Spleen (tissue), 11 donors: Measurements from ENCODE around the gene TCAIM. TPM values are rescaled to one million over a fixed set of nuclear protein-coding genes. Genes with fewer than 3 reads are reported as not detected.

Experiments
- DNase-seq: peaks from one replicate; pipeline ENCODE4 v3.0.0-alpha.2; 2020
- H3K27ac ChIP-seq, 8 donors: fragments of 200-600 bp; sonication (generic) in 7 of 8; 1 replicate in 4 of 8; 2 replicates in 4 of 8; pipeline versions ENCODE4 v1.5.0 to v1.8.0; 2016 to 2021; ENCODE audit warnings: inconsistent platforms in 4 of 8, mild to moderate bottlenecking in 4 of 8, moderate library complexity in 1 of 8
- H3K27me3 ChIP-seq, 7 donors: fragments of 200-600 bp; sonication (generic) in 6 of 7; replicated peaks in 1 of 7; 1 replicate in 4 of 7; 2 replicates in 3 of 7; pipeline versions ENCODE4 v1.5.0 to v1.8.0; 2016 to 2021; ENCODE audit warnings: inconsistent platforms in 3 of 7, mild to moderate bottlenecking in 1 of 7
- H3K36me3 ChIP-seq, 6 donors: fragments of 200-600 bp; sonication (generic) in 5 of 6; 1 replicate in 4 of 6; 2 replicates in 2 of 6; pipeline versions ENCODE4 v1.5.0 to v1.8.0; 2016 to 2021; ENCODE audit warnings: inconsistent platforms in 2 of 6
- H3K4me1 ChIP-seq, 6 donors: fragments of 200-600 bp; sonication (generic) in 5 of 6; 1 replicate in 3 of 6; 2 replicates in 3 of 6; pipeline versions ENCODE4 v1.5.0 to v1.8.0; 2016 to 2021; ENCODE audit warnings: inconsistent platforms in 3 of 6
- H3K4me3 ChIP-seq, 8 donors: fragments of 200-600 bp; sonication (generic) in 7 of 8; 1 replicate in 4 of 8; 2 replicates in 4 of 8; pipeline versions ENCODE4 v1.5.0 to v1.8.0; 2016 to 2021; ENCODE audit warnings: inconsistent platforms in 4 of 8, mild to moderate bottlenecking in 4 of 8, moderate library complexity in 2 of 8
- H3K9me3 ChIP-seq, 8 donors: fragments of 200-600 bp; sonication (generic) in 7 of 8; 1 replicate in 4 of 8; 2 replicates in 4 of 8; pipeline versions ENCODE4 v1.5.0 to v1.8.0; 2016 to 2021; ENCODE audit warnings: inconsistent platforms in 4 of 8
- POLR2A ChIP-seq, 3 donors: fragments of 450-650 bp; IDR thresholded peaks; one replicate each; pipeline ENCODE4 v1.5.1; 2017; ENCODE audit warnings: antibody characterized with exemption in 3 of 3, mild to moderate bottlenecking in 1 of 3
- POLR2AphosphoS5 ChIP-seq, 3 donors: sonication (generic); formaldehyde crosslinking; IDR thresholded peaks; one replicate each; pipeline ENCODE4 v1.5.1; 2017; ENCODE audit warnings: antibody characterized with exemption in 3 of 3
- WGBS, 5 donors: extraction: QIAGEN DNeasy Blood & Tissue Kit in 3 of 5; methylation state at CpG; one replicate each; pipeline versions ENCODE4 v1.1.5 to v1.1.7; 2013 to 2018; 5-methylcytosine and 5-hydroxymethylcytosine counted together
- intact Hi-C: fragments of 100-400 bp; cut with DNase I; formaldehyde crosslinking; loops from one replicate; pipeline ENCODE4 v1.15.0; 2023; ENCODE audit warnings: low total_unique reads
- polyA plus RNA-seq, 3 donors: library from polyadenylated mRNA; stranded (reverse); fragments of 200-250 nt; gene quantifications; one replicate each; pipeline ENCODE4 v1.2.1, GENCODE V29; 2013
- total RNA-seq, 7 donors: library from RNA; depleted of rRNA in 3 of 7; stranded (reverse); fragments of >200 nt in 3 of 7; fragmentation: NEBNext Ultra II Directional in 4 of 7; extraction: Animal tissue kit (Norgen Biotek cat#: 25700) in 4 of 7; gene quantifications; one replicate each; pipeline versions ENCODE4 v1.1.0 to v1.2.1, GENCODE V29; 2016 to 2021
- TF ChIP-seq, protein P1 (sequence below), 11 experiments: fragments of 200-600 bp in 7 of 11; fragments of 450-650 bp in 4 of 11; sonication (generic) in 4 of 11; IDR thresholded peaks in 8 of 11; conservative IDR thresholded peaks in 3 of 11; 1 replicate in 7 of 11; 2 replicates in 4 of 11; pipeline versions ENCODE4 v1.4.0 to v1.8.0; 2016 to 2021; ENCODE audit warnings: antibody characterized with exemption in 11 of 11, inconsistent platforms in 4 of 11, mild to moderate bottlenecking in 1 of 11
- donor health status: healthy with polysubstance abuse.
- donor health status: DM: no; HTN: no; CAD: no; lungs with moderate emphysema.
- donor health status: DM: no; HTN: no; CAD: no.
- donor health status: Bipolar disorder and iron deficiency.
- donor health status: healthy.
- donor health status: DM: no; HTN: no; CAD: no.
- donor health status: DM: yes; HTN: yes; CAD: no.

TCAIM gene
- total and polyA plus RNA-seq, 10 donors, result 7.2 to 31.7 (median 22.9) TPM

- no peak for DNase-seq
- WGBS, 5 donors, result 86 to 94% (median 89%) methylated on average over 6 of the region's 6 CpGs
- no peaks in the 10 kb centered on the region for H3K27me3 ChIP-seq
- intact Hi-C loops, result no loop called here
- no peak overlapping the region for H3K27ac ChIP-seq
- H3K4me1 ChIP-seq, result no peaks in the 10 kb centered on the region
- H3K36me3 ChIP-seq, result peaks cover 0 to 28% (median 0%) of the 10 kb centered on the region in 6 donors
- H3K9me3 ChIP-seq, result no peaks in the 10 kb centered on the region
- TF ChIP-seq POLR2AphosphoS5 (IDR thresholded peaks at IDR 0.05) (no peak), POLR2A (IDR thresholded peaks at IDR 0.05) (no peak)
- H3K4me3 ChIP-seq, result no peak overlapping the region
Observed at GRCh38 chr3:44421280-44421679, 82.7 kb downstream of the TCAIM start.

DNA sequence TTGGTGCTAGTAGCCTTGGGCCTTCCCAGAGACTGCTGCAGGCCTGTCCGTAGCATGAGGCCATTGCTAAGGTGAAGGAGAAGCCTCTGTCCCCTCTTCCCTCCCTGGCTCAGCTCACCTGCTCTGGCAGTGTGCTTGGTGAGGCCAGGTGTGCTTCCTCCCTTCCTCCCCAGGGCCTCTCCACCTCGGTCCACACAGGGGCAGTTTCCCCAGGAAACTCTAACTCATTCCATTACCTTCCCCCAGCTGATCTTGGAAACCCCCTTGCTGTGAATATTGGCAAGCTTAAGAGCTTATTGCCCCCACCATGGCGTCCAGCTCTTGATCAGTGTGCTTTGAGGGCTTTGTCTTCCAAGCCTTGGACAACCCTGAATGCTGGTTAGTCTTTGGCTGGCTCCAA, 86.2 kb downstream of the TCAIM start:
- no peaks in the 10 kb centered on the region for H3K4me1 ChIP-seq
- no peaks in the 10 kb centered on the region for H3K9me3 ChIP-seq
- H3K36me3 ChIP-seq, result peaks cover 0 to 25% (median 0%) of the 10 kb centered on the region in 6 donors
- no peaks in the 10 kb centered on the region for H3K27me3 ChIP-seq
- intact Hi-C loops, result no loop called here
- no peak for DNase-seq
- no peak overlapping the region for H3K27ac ChIP-seq
- H3K4me3 ChIP-seq, result no peak overlapping the region
- WGBS, 5 donors, result 43 to 69% (median 63%) methylated on average over 2 to 3 of the region's 3 CpGs
- no peak for TF ChIP-seq POLR2A (IDR thresholded peaks at IDR 0.05)
- no peak for TF ChIP-seq POLR2AphosphoS5 (IDR thresholded peaks at IDR 0.05)
- TF ChIP-seq, protein P1, sequence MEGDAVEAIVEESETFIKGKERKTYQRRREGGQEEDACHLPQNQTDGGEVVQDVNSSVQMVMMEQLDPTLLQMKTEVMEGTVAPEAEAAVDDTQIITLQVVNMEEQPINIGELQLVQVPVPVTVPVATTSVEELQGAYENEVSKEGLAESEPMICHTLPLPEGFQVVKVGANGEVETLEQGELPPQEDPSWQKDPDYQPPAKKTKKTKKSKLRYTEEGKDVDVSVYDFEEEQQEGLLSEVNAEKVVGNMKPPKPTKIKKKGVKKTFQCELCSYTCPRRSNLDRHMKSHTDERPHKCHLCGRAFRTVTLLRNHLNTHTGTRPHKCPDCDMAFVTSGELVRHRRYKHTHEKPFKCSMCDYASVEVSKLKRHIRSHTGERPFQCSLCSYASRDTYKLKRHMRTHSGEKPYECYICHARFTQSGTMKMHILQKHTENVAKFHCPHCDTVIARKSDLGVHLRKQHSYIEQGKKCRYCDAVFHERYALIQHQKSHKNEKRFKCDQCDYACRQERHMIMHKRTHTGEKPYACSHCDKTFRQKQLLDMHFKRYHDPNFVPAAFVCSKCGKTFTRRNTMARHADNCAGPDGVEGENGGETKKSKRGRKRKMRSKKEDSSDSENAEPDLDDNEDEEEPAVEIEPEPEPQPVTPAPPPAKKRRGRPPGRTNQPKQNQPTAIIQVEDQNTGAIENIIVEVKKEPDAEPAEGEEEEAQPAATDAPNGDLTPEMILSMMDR (IDR thresholded peaks at IDR 0.05 in 8 of 11, conservative IDR thresholded peaks at IDR 0.05 in 3 of 11), result no peak

DNA sequence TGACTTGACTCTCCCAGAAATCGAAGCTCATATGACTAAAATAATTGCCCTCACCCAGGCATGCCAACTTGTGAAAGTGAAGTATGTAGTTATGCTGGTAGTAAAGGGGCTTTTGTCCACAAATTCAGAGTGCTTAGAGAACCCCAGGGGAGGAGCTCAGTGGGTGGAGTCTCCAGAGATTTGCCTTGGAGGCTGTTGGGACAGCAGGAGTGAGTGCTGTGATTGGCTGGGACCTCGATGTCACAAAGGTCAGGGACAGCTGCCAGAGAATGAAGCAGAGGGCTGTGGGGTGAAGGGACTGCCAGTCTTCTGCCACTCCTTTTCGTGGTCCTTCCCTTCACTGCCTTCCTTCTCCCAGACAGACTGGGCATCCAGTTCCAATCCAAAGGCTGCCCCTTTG, 89.1 kb downstream of the TCAIM start:
- Histone ChIP-seq H3K9me3 (no peaks in the 10 kb centered on the region), H3K27me3 (no peaks in the 10 kb centered on the region), H3K4me1 (no peaks in the 10 kb centered on the region), H3K36me3 (peaks cover 0 to 8% (median 0%) of the 10 kb centered on the region in 6 donors), H3K4me3 (no peak overlapping the region), H3K27ac (no peak overlapping the region)
- no peak for DNase-seq
- WGBS, 5 donors, result 78 to 89% (median 86%) methylated on average over 3 of the region's 3 CpGs
- TF ChIP-seq, protein P1 (IDR thresholded peaks at IDR 0.05 in 8 of 11, conservative IDR thresholded peaks at IDR 0.05 in 3 of 11), result no peak
- TF ChIP-seq POLR2A (IDR thresholded peaks at IDR 0.05), result no peak
- no peak for TF ChIP-seq POLR2AphosphoS5 (IDR thresholded peaks at IDR 0.05)
- intact Hi-C loops, result no loop called here

DNA sequence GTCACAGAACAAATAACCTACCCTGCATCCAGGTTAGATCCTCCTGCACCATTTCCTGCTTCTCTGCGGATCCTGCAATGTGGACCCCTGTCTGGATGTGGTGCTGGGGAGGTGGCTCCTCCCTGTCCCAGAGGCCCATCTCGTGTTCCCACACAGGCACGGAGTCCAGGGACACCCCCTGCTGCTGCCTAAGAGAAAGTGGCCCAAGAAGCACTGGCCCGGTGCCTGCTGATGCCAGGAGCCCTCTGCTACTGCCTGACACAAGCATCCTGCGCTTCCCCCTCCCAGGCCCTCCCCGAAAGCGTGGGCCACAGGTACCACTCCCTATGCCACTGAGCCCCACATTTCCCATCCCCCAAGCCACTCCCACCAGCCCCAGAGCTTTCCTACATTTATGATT, 90.3 kb downstream of the TCAIM start:
- TF ChIP-seq POLR2AphosphoS5 (IDR thresholded peaks at IDR 0.05) (peak in 1 of 3 donors; percentile 28), POLR2A (IDR thresholded peaks at IDR 0.05) (no peak)
- Histone ChIP-seq H3K36me3 (peaks cover 0 to 14% (median 0%) of the 10 kb centered on the region in 6 donors), H3K27me3 (no peaks in the 10 kb centered on the region), H3K27ac (no peak overlapping the region), H3K4me3 (no peak overlapping the region), H3K4me1 (no peaks in the 10 kb centered on the region), H3K9me3 (no peaks in the 10 kb centered on the region)
- DNase-seq, result no peak
- intact Hi-C loops, result no loop called here
- WGBS, 5 donors, result 78 to 86% (median 83%) methylated on average over 7 of the region's 7 CpGs

DNA sequence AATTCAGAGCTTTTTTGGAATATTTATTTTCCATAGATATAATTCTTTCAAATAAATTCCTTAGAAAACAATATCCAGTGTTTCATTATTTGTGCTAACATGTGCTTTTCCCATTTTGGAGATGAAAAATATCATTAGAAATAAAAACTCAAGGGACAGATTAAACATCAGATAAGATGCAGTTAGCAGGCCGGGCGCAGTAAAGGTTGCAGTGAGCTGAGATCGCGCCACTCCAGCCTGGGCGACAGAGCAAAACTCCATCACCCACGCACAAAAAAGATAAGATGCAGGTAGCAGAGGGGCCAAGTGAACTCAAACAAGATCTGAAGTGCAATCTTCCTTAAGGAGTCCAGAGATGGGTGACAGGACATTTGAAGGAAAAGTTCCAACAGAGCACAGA, 90.9 kb downstream of the TCAIM start:
- H3K36me3 ChIP-seq, result peaks cover 0 to 15% (median 0%) of the 10 kb centered on the region in 6 donors

More for the DNA sequence above, 90.9 kb downstream of the TCAIM start:
- no peaks in the 10 kb centered on the region for H3K4me1 ChIP-seq
- DNase-seq, result no peak
- intact Hi-C loops, result no loop called here
- H3K9me3 ChIP-seq, result no peaks in the 10 kb centered on the region
- TF ChIP-seq POLR2AphosphoS5 (IDR thresholded peaks at IDR 0.05) (no peak), POLR2A (IDR thresholded peaks at IDR 0.05) (no peak)
- TF ChIP-seq, protein P1 (IDR thresholded peaks at IDR 0.05 in 8 of 11, conservative IDR thresholded peaks at IDR 0.05 in 3 of 11), result no peak
- WGBS, 5 donors, result 91 to 96% (median 95%) methylated on average over 6 of the region's 6 CpGs
- no peaks in the 10 kb centered on the region for H3K27me3 ChIP-seq
- no peak overlapping the region for H3K27ac ChIP-seq
- H3K4me3 ChIP-seq, result no peak overlapping the region
